ENCODE data around the gene SF3B1. TPM values are rescaled to one million over a fixed set of nuclear protein-coding genes. Genes with fewer than 3 reads are reported as not detected.

SF3B1 gene
- polyA plus RNA-seq, 3 donors, result 105 to 494 (median 152) TPM

- H3K9me3 ChIP-seq (replicated peaks in 1 of 2; ENCODE audit: control insufficient read depth in 1 of 2, insufficient read depth in 1 of 2, low read length in 2 of 2), result no peaks in the 10 kb centered on the region
- intact Hi-C loops (cut with micrococcal nuclease), result loop anchor here in 1 of 2 donors (10.0 kb wide), 1 partner anchor 68 kb away; the partner anchor contains the start of gene HSPD1
- H3K79me2 ChIP-seq (ENCODE audit: insufficient read depth, low read length), result peaks cover 100% of the 10 kb centered on the region
- H4K20me1 ChIP-seq (ENCODE audit: insufficient read depth, low read length), result peaks cover 100% of the 10 kb centered on the region
- Mint-ChIP-seq H3K27ac (peak overlapping the region in 2 of 7 donors; percentile 15 to 33), H3K9me3 (no peaks in the 10 kb centered on the region), H3K4me3 (no peak overlapping the region), H3K27me3 (ENCODE audit: low read depth in 3 of 3) (no peaks in the 10 kb centered on the region), H3K36me3 (peaks cover 16 to 31% of the 10 kb centered on the region in 2 donors), H3K4me1 (peaks cover 34% of the 10 kb centered on the region)
- TF ChIP-seq CTCF (IDR thresholded peaks at IDR 0.05), result no peak
- no peak overlapping the region for H3K4me3 ChIP-seq (replicated peaks in 1 of 3; ENCODE audit: low read depth in 2 of 3, low read length in 3 of 3)
- peaks cover 22 to 46% of the 10 kb centered on the region in 2 donors for H3K36me3 ChIP-seq (replicated peaks in 1 of 2; ENCODE audit: control insufficient read depth in 1 of 2, insufficient read depth in 2 of 2, low read length in 2 of 2)
- no peaks in the 10 kb centered on the region for H3K27me3 ChIP-seq (ENCODE audit: control insufficient read depth in 2 of 2, insufficient read depth in 2 of 2, low read length in 2 of 2)
- H3K4me1 ChIP-seq (ENCODE audit: control insufficient read depth in 1 of 2, insufficient read depth in 2 of 2, low read length in 2 of 2), result peaks cover 11 to 14% of the 10 kb centered on the region in 2 donors
- no peak for DNase-seq
- no peak overlapping the region for H3K9ac ChIP-seq (ENCODE audit: insufficient read depth, low read length, poor library complexity, severe bottlenecking)
- no peak overlapping the region for H2AFZ ChIP-seq (ENCODE audit: insufficient read depth, low read depth, low read length, poor library complexity, severe bottlenecking)
- peak overlapping the region in 1 of 2 donors; percentile 1 for H3K27ac ChIP-seq (ENCODE audit: low read depth in 1 of 2, low read length in 2 of 2)
- WGBS (ENCODE audit: insufficient coverage), result 50% methylated on average over 1 of the region's 2 CpGs
- H3K4me2 ChIP-seq (replicated peaks; ENCODE audit: extremely low read depth, low read length, poor library complexity, severe bottlenecking), result no peak overlapping the region
These were observed 7.9 kb downstream of the SF3B1 start for GRCh38 chr2:197426723-197427603.

- Histone ChIP-seq H3K4me3 (replicated peaks in 1 of 3; ENCODE audit: low read depth in 2 of 3, low read length in 3 of 3) (no peak overlapping the region), H3K9ac (ENCODE audit: insufficient read depth, low read length, poor library complexity, severe bottlenecking) (no peak overlapping the region), H4K20me1 (ENCODE audit: insufficient read depth, low read length) (peaks cover 100% of the 10 kb centered on the region), H3K36me3 (replicated peaks in 1 of 2; ENCODE audit: control insufficient read depth in 1 of 2, insufficient read depth in 2 of 2, low read length in 2 of 2) (peaks cover 35 to 61% of the 10 kb centered on the region in 2 donors), H3K27ac (ENCODE audit: low read depth in 1 of 2, low read length in 2 of 2) (peak overlapping the region in 1 of 2 donors; percentile 12), H2AFZ (ENCODE audit: insufficient read depth, low read depth, low read length, poor library complexity, severe bottlenecking) (no peak overlapping the region), H3K4me1 (ENCODE audit: control insufficient read depth in 1 of 2, insufficient read depth in 2 of 2, low read length in 2 of 2) (no peaks in the 10 kb centered on the region), H3K9me3 (replicated peaks in 1 of 2; ENCODE audit: control insufficient read depth in 1 of 2, insufficient read depth in 1 of 2, low read length in 2 of 2) (no peaks in the 10 kb centered on the region), H3K79me2 (ENCODE audit: insufficient read depth, low read length) (peaks cover 100% of the 10 kb centered on the region), H3K4me2 (replicated peaks; ENCODE audit: extremely low read depth, low read length, poor library complexity, severe bottlenecking) (no peak overlapping the region), H3K27me3 (ENCODE audit: control insufficient read depth in 2 of 2, insufficient read depth in 2 of 2, low read length in 2 of 2) (no peaks in the 10 kb centered on the region)
- H3K4me3 Mint-ChIP-seq, result no peak overlapping the region
- intact Hi-C loops (cut with micrococcal nuclease), result loop anchor here in 1 of 2 donors (10.0 kb wide), 1 partner anchor 69 kb away; the partner anchor contains the start of gene HSPD1
- H3K27me3 Mint-ChIP-seq (ENCODE audit: low read depth in 3 of 3), result no peaks in the 10 kb centered on the region
- H3K9me3 Mint-ChIP-seq, result no peaks in the 10 kb centered on the region
- H3K27ac Mint-ChIP-seq, result peak overlapping the region in 1 of 7 donors; percentile 71
- WGBS (ENCODE audit: insufficient coverage), result no CpG with 5 or more reads among the region's 7 CpGs
- H3K36me3 Mint-ChIP-seq, result peaks cover 22 to 42% of the 10 kb centered on the region in 2 donors
- TF ChIP-seq CTCF (IDR thresholded peaks at IDR 0.05), result no peak
- H3K4me1 Mint-ChIP-seq, result peaks cover 20% of the 10 kb centered on the region
- DNase-seq, result no peak
These were observed 9.3 kb downstream of the SF3B1 start for GRCh38 chr2:197425550-197425949.

All from CD14-positive monocyte (primary cell).